Measurements from ENCODE around the gene C9orf72.
A peak's percentile ranks its signal among the peaks of the same experiment; 100 is the strongest.

The C9orf72 gene

DNA sequence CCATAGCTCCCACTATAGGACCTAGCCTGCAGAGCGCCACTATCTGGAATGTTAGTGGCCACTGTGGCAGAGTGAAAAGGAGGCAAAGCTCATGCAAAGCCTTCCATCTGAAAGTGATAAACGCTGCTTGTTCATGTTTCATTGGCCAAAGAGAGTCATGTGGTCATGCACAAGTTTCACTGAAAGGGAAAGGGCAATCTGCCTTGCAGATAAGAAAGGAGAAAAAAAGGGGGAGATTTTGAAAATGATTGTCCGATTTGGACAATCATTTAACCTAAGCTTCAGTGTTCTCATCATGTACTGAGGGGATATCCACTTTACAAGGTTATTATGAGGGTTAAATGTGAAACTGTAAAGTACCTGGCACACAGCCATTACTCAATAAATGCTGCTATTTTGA, 34.6 kb downstream of the C9orf72 start:
- no peak for DNase-seq (ENCODE audit: low spot score)

DNA sequence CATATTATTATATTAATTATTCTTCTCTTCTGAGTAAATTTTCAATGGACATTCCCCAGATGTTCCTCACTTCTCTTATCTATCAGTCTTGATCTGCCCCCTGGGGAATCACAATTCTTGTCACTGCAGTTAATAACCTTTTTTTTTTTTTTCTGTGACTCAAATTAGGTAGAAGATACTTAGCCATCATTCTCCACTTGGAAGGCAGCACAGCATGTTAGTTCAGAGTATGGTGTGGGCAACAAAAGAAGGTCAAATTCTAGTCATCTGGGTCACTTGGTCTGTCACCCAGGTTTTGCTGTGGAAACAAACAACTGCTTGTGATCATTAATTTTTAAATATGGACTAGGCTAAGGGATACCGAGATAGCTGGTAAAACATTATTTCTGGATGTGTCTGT, 35.5 kb downstream of the C9orf72 start:
- no peak for DNase-seq (ENCODE audit: low spot score)

DNA sequence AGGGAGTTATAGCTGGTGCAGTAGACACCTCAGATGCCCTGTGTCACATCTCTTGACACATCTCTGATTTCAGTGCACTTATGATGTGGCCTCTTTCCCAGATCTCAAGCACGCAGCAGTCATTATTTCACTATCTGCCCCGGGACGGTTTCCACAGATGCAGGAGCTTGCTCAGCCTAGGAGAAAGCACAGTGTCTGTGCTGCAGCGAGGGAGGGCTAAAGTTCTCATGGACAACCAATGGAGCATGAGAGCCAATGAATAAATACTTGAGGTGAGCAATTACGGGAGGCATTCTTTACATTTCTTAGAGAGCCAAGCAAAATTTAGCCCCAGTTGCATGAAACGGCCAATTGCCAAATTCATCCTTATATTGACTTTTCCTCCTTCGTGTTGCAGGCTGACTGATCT, 36.2 kb downstream of the C9orf72 start:
- no peak for DNase-seq (ENCODE audit: low spot score)

DNA sequence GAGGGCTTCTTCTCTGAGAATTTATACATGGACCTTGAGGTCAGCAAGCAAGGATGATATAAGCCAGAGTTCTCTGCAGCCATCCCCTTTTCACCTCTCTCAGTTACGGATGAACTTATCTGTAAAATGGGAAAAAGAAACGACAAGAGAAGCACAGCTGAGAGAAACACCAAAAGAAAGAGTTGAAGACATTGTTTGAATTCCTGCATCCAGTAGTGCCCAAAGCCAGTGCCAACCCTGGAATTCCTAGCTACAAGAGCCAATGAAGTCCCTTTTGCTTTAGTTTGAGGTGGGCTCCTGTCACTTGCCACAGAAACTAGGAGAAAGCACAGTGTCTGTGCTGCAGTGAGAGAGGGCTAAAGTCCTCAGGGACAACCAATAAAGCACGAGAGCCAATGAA, 37.1 kb downstream of the C9orf72 start:
- no peak for DNase-seq (ENCODE audit: low spot score)

DNA sequence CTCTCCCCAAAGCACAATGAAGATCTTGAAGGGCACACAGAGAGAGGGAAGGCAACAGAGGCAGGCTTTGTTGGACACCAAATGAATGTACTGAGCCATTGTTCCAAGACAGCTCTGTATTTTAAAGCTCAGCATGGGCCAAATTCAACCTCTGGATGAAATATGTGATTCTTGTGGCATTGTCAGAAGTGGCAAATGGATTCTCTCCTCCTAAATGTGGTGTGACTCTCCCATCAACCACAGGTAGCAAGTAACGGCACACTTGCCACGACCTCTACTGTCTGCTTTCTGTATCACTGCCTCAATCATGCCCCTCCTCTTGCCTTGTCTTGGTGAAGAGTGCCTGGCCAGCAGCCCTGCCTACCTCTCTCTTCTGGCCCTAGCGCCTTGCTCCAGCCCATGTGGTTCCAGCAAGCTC, 37.6 kb downstream of the C9orf72 start:
- DNase-seq (ENCODE audit: low spot score): no peak

DNA sequence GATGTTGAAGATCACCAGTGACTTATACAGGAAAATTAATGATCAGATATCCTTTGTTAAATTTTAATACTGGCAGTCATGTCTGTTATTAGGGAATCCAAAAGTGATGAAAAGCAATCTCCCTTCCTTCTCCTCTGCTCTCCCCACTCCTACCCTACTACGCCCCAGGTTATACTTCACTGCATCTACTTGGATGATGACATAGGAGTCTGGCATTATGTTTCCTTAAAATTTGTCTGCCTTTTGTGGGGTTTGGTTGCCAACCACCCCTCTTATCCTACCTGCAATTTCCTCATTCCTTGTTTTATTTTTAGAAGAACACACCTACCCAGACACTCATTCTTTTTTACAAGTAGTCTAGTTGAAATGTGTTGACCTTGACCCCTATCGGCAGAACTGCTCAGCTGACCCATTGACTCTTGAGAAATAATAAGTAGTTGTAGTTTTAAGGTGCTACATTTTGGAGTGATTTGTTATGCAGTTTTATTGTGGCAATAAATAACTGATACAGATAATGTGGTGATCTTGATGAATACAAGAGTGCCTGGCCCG, 38.5 kb downstream of the C9orf72 start:
- DNase-seq (ENCODE audit: low spot score): no peak

DNA sequence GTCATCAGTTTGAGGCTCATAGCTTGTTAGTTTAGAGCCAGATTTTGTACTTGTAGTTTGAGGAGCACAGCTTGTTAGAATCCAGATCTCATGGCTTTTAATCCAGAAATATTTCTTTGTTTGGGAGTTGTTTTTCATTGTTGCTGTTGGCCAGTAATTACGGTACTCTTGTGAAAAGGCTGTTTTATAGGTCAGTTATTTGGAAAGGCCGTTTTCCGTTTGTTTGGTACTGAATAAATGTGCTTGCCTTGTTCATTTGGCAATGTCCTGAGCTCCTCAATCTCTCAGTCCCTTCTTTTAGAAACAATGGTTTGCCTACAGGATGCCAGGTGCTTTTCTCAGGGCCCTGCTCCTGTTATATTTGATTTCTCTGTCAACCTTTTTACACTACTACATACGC, 39.1 kb downstream of the C9orf72 start:
- no peak for DNase-seq (ENCODE audit: low spot score)

DNA sequence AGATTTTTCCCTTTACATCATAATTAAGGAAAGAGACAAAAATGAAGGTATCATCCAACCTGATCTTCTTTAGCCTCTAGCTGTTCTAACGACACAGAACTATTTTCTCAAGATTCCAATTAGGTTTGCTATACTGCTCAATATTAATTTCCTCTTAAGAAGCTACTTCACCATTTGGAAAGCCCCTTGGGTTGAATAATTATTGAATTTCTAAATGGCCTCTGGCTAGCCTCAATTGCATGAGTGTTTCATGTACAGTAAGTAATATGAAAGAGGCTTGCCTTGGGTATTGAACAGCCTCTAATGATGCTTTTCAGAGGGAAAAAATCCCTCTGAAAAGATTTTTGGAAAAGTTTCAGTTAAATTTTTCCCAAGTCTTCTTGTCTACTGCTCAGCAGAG, 40.0 kb downstream of the C9orf72 start:
- no peak for DNase-seq (ENCODE audit: low spot score)

DNA sequence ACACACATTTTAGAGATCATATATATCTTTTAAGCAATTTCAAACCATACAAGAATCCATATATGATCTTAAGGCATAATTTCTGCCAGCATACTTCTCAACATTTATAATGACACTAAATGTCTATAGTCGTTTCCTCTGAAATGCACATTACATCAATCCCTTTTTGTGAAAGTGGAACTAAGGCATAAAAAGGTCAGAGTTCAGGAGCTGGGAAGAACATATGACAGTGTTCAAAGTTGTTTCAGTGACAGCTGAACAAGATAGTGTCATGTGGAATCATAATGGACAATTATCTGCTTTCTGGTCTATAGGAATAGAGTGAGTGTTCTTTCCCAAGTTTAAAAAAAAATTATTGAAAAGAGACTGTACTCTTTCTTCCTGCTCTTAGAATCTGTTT, 41.2 kb downstream of the C9orf72 start:
- DNase-seq (ENCODE audit: low spot score): no peak

DNA sequence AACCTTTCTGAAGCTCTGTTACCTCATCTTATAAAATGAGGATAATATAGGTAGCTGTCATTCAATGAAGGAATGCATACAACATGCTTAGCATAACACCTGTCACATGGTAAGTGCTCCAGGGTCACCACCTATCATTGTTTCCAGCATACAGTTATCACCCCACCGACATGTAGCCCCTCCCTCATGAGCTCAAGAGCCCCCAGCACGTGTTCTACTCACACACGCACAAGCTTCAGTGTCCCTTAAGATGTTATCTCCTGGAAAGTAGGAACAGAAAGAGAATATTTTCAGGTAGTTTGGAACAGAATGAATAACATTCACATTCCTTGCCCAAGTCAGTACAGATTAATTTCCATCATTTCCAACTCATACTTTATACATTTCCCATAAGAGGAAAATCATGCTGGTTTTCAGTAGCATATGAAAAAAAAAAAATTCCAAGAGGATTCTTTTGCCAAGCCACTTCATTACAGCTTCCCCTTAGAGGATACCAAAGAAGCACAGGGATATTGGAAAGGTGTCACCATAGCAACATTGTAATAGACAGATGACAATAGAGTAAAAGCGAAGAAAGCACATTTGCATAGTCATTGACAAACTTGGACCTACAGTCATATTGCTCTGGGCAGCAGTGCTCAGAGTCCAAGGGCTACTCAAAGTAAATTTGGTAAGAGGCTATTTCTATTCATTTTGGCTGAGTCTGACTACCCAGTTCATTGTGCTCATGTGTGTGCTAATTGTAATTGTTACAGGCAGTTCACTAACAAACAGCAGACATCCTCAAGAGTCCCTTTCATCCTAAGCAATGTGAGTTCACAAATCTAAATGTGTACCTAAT, 42.1 kb downstream of the C9orf72 start:
- no peak for DNase-seq (ENCODE audit: low spot score)

DNA sequence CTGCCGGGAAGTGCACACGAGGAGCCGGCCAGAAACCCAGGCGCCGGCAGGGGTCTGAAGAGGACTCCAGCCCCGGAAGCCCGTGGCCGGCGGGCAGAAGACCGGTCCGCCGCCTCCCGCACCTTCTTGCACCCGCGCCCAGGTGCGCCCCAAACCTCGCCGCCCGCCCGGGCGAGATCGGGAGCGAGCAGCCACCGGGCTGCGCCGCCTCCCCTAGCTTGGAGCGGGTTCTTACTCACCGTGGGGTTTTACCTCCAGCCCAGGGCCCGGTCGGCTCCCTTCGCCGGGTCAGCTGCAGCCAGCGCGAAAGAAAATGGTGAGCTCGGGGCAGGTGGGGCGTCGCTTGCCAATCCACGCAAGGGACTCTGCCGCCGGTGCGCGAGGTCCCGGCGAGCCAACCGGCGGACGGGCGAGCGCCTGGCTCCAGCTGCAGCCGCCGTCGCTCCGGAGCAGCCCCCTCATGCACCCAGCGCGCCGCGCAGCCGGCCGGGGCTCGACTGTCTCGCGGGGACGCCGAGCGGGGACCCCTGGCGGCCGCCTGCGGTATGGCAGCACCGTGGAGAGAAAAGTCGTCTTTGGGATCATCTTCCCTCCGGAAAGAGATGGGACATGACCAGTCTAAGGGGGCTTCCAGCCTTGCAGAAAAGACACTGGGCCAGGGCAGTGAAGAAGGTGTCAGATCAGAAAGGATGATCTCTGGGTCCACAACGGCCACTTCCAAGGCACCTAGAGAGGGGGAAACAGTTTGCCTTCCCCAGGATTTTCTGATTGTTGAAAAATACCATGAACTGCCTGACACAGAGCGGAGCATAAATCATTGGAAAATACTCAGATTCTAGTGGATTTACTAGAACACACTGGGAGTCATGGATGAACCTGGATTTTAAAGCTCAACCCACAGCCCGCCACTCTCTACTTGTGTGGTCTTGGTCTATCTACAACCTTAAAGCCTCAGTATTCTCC, 43.7 kb downstream of the C9orf72 start, which contains the start of gene MOB3B:
Gene MOB3B, minus strand, starts transcription at position 499 of the 963 bp plus-strand sequence. CDS start 74,264 bp downstream, outside the sequence.
- peak; percentile 92 for DNase-seq (ENCODE audit: low spot score)

DNA sequence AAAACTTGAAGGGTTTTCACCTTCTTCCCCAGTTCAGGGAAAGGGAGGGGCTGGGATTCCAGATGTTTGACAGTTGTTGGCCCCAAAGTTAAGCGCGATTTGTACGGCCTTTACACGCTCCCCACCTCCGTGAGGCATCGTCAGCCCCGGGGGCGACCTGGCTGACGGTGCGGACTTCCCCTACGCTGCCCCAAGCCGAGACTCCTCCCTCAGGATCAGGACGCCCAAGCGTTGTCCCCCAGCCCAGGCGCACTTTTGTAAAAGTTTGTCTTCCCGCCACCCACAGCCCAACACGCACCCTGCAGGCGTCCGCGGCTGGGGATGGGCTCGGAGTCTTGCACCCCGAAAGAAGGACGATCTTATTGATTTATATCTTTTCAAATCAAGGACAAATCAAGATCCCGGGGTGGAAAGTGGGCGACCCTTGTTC, 44.4 kb downstream of the C9orf72 start:
- DNase-seq (ENCODE audit: low spot score): peak; percentile 80

DNA sequence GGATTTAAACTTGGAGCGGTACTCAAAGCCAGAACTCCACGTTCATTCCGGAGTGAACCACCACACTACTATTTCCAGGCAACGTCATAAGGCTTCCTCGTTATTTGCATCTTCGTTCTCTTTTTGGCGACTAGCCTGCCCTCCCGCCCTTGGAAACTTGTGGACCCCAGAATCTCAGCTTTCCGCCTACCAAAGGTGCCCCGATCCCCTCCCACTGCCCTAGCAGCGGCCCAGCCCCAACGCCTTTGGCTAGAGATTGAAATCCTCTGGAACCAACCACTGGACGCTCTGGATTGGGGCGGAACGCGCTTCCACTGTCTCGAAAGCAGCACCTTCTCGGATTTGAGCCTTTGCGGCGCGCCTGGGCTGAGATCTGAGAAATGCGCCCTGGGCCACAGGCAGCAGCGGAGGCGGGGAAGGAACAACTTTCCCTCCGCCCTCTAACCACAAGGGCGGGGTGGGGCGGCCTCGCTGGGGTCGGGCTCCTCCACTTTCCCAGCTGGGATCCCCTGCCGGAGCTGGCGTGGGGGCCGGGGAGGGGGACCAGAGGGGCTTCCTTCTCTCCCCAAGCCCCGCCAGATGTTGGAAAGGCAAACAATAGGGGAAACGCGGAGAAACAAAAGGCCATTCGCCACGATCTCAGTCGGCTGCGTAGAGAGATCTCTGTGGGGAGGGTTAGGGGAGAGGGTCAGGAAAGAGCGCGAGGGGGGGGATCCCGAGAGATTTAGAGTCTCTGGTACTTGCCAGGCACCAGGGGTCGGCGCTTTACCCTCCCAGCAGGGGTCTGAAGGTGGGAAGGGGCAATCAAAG, 45.0 kb downstream of the C9orf72 start:
- peak; percentile 87 for DNase-seq (ENCODE audit: low spot score)

DNA sequence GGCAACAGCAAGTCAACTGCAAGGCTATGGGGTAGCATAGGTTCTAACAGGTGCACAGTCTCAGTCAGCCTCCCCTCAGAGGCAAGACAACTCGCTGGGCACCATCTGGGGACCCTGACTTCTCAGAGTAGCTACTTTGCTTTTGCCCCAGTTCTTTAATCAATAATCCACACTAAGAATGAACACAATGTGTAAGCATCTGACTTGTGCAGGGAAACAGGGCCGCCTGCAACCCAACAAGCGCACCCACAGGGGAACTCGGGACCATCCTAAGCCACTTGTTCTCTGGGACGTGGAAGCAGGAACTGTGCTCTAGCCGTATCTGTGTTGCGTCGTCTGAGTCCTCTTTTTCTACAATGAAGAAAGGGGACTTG, 45.6 kb downstream of the C9orf72 start:
- no peak for DNase-seq (ENCODE audit: low spot score)

DNA sequence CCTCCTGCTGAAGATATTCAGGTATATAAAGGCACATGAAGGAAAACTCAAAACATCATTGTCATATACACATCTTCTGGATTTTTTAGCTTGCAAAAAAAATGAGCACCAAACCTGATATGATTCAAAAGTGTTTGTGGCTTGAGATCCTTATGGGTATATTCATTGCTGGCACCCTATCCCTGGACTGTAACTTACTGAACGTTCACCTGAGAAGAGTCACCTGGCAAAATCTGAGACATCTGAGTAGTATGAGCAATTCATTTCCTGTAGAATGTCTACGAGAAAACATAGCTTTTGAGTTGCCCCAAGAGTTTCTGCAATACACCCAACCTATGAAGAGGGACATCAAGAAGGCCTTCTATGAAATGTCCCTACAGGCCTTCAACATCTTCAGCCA, 49.0 kb downstream of the C9orf72 start, which contains the start of gene IFNK:
Gene IFNK, plus strand, starts transcription at position 55 of the 400 bp plus-strand sequence. Its CDS starts 47 bp downstream, at position 102.
- DNase-seq (ENCODE audit: low spot score): no peak

DNA sequence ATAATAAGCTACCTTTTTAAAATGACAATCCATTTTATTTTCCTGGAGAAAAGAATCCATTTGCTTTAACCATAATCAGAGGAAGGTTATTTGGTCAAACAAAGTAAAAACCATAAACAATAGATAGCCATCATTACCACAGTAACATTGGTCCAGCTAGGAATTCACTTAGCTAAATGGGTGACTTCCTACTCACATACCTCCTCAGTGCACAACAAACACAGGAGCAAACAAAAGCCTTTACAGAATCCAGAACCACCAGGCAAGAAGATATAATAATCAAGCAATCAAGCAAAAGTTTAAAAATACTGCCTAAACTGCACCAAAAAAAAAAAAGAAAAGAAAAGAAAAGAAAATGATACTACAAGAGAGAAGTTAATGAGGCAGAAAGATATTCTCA, 50.1 kb downstream of the C9orf72 start:
- DNase-seq (ENCODE audit: low spot score): no peak

DNA sequence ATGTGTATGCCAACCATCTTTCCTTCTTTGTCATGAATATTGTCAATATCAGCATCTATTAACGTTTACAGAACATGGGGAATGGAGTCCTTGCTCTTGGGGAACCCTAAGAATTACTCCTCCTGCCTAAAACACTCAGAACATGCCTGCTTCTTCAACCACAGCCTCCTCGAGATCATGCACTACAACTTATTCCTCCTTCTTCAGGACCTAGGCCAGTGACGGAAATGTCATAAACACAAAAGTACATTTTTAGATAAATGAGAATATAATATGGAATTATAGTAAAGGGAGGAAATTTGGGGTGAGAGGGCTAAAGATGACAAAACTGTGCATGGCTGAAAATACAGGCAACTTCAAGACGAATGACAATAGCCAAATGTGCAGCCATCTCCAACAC, 52.3 kb downstream of the C9orf72 start:
- no peak for DNase-seq (ENCODE audit: low spot score)

DNA sequence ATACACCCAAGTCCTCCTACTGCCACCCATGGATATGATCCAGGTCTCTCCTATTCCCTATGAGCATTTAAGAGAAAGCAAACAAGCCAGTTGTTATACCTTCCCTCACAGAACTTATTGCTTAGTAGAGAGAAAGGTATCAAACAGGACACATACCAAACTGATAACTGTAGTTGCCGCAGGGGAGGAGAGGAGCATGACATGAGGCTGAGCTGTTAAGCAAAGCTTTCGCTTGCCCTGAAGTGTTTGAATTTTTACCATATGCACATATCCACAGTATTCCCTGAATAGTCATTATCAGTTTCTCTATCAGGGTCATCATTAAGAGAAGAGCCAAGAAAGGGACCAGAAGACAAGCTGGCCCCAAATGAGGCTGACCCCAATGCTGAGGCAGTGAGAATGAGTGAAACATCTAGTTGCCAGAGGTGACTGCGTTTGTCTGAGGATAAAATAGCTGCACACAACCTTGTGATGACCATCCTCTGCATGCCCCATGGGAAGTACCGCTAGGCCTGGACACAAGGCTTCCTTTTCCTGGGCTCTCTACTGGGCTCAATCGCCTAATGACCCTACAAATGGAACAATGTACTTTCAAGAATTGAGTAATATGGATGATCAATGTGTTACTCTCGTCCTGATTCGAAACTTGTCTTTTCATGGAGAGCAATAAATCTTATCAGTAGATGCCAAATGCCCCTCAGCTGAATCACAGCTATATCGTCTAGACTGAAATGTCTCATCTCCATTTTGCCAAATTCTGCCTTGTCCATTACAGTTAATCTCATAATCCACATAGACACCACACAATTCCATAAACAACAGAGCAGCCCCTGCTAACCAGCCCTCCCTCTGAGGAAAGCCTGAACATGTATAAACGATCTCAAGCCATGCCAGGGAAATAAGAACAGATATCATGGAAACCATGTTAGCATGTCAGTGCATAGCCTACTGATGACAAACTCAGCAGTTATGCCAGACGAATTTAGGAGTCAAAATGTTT, 53.5 kb downstream of the C9orf72 start:
- DNase-seq (ENCODE audit: low spot score): no peak

DNA sequence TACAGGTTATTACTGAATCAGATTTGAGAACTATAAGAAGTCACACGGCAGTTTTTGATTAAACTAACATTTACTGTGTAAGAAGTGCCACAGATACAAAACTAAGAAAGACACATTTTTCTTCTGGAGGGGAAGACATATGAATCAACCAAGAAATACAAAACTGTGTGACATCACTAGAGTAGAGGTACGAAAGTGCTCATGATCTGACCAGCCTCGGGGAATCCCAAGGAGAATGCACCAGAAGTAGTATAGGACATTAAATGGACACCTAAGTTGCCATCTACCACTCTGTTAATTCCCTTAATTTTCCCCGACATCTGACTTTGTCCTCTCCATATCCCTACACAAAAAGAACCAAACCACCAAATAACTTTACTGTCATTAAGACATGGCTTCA, 54.5 kb downstream of the C9orf72 start:
- no peak for DNase-seq (ENCODE audit: low spot score)

DNA sequence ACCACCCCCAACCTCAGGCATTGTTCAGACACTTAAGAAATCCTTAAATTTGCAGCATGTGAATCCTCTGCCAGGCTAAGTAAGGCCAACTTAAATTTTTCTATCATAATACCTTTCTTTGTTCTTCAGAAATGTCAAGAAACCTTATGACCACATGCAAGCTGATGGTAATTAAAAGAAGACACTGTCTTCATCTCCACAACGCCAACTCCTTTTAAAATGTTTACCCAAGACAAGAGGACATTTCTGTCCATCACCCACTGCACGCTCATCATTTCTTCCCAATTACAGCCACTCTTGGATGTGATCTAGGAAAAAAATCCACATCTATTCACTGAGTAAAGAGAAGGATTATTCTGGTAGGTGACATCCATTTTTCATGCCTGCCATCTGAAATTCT, 55.3 kb downstream of the C9orf72 start:
- no peak for DNase-seq (ENCODE audit: low spot score)

All from left forelimb (tissue), 1 donor.